Measurements from ENCODE around the gene NFE2L1.
A peak's percentile ranks its signal among the peaks of the same experiment; 100 is the strongest.
"Not testable (repeated sequence)": the region's sequence is repeated elsewhere in the genome, so short reads cannot be mapped to it uniquely, and the experiment has no call there.

The NFE2L1 gene

DNA sequence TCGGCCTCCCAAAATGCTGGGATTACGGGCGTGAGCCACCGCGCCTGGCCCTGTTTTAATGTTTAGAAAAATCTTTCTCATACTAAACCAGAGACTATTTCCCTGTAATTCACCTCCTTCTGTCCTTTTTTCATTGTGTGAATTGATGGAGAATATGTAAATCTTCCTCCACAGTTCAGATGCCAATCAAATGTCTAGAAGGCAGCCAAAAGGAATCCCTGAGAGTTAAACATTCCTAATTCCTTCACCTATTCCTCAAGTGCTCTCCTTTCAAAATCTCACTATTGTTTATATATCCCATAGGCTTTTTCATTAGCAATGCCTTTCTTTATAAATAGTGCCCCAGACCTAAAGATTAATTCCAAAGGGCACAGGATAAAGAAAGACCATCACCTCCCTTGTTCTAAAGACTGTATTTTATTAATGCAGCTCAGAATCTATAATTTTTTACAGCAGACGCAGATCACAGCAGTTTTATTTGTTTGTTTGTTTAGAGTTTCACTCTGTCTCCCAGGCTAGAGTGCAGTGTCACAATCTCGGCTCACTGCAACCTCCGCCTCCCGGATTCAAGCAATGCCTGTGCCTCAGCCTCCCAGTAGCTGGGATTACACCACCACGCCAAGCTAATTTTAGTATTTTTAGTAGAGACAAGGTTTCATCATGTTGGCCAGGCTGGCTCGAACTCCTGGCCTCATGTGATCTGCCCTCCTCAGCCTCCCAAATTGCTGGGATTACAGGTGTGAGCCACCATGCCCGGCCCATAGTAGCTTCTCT is 41.0 kb upstream of the NFE2L1 start:
- FAIRE-seq: no peak
- DNase-seq (ENCODE audit: insufficient read length, low spot score): no peak
- TF ChIP-seq TAF1 (IDR thresholded peaks at IDR 0.05; ENCODE audit: low read depth, low read length) (no peak), POLR2AphosphoS5 (IDR thresholded peaks at IDR 0.05; ENCODE audit: low read depth, low read length) (no peak), PAX5 (IDR thresholded peaks at IDR 0.05; ENCODE audit: insufficient read depth, low read length, severe bottlenecking) (no peak), POLR2A (IDR thresholded peaks at IDR 0.05; ENCODE audit: low read depth, low read length) (no peak), POU2F2 (IDR thresholded peaks at IDR 0.05; ENCODE audit: low read depth, low read length) (no peak), SPI1 (IDR thresholded peaks at IDR 0.05; ENCODE audit: low read depth, low read length) (no peak)

DNA sequence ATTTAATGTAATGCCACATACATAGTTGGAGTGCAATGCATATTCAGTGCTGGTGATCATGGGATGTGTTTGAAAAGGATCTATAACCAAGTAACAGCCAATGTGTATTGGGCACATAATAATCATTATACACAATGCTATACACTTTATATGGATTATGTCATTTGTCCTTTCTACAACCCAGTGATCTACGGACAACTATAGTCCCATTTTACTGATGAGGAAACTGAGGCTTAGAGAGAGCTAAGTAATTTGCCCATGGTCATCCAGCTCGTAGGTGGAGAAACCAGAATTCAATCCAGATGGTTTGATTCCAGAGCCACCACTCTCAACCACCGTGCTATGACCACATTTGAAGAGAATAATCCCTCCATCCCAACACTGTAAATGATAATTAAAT is 38.0 kb upstream of the NFE2L1 start:
- FAIRE-seq: no peak
- no peak for DNase-seq (ENCODE audit: insufficient read length, low spot score)
- TF ChIP-seq POLR2AphosphoS5 (IDR thresholded peaks at IDR 0.05; ENCODE audit: low read depth, low read length): no peak
- no peak for TF ChIP-seq POLR2A (IDR thresholded peaks at IDR 0.05; ENCODE audit: low read depth, low read length)
- TF ChIP-seq POU2F2 (IDR thresholded peaks at IDR 0.05; ENCODE audit: low read depth, low read length): no peak
- TF ChIP-seq PAX5 (IDR thresholded peaks at IDR 0.05; ENCODE audit: insufficient read depth, low read length, severe bottlenecking): no peak
- TF ChIP-seq SPI1 (IDR thresholded peaks at IDR 0.05; ENCODE audit: low read depth, low read length): no peak
- no peak for TF ChIP-seq TAF1 (IDR thresholded peaks at IDR 0.05; ENCODE audit: low read depth, low read length)

DNA sequence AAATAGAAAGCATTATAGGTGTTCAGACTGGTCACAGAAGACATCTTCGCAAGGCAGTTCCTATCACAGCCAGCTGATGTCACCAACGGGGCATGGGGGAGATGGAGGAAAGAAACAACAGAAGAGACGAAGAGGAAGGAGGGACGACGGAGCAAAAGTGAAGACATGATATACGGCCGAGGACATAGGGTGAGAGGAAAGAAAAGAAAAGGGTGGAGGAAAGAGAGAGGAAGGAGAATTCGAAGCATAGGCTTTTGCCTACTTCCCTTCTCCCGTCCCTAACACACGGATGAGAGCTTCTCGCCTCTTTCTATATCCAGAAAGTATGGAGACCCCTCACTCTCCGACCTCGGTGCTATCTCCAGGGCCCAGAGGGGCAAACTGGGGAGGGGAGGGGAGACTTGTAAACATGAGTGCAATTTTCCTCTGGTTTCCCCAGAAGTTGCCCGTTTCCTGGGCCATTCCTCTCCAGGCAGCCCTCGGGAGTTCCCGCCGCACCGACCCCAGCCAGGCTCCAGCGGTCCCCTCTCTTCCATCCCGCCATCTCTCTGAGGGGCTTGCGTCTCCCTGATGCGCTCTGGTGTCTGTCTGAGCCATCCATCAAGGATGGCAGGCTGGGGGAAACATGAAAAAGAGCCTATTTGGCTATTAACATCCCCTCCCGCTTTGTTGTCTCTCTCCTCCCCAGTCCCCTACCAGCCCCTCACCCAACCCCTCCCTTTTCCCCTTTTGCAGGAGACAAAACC is 36.6 kb upstream of the NFE2L1 start:
- TF ChIP-seq SPI1 (IDR thresholded peaks at IDR 0.05; ENCODE audit: low read depth, low read length) (no peak), POLR2AphosphoS5 (IDR thresholded peaks at IDR 0.05; ENCODE audit: low read depth, low read length) (no peak), TAF1 (IDR thresholded peaks at IDR 0.05; ENCODE audit: low read depth, low read length) (no peak), POLR2A (IDR thresholded peaks at IDR 0.05; ENCODE audit: low read depth, low read length) (no peak), POU2F2 (IDR thresholded peaks at IDR 0.05; ENCODE audit: low read depth, low read length) (no peak)
- DNase-seq (ENCODE audit: insufficient read length, low spot score) (no peak), FAIRE-seq (peak; percentile 72)

DNA sequence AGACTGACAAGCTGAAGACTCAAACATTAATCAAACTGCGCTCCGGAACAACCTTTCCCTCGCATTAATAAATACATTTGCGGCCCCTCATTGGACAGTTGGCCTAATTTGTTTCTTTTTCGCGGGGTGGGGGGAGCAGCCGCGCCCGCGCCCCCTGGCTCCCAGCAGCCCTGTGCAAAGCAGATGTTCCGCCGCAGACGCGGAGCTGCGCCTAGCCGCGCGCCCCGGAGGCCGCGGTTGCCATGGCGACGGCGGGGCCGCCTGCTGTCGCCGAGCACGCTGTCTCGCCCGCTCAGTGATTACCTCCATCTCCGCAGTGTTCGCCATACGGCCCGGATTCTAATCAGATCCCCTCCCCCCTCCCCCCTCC is 36.0 kb upstream of the NFE2L1 start:
- FAIRE-seq (peak; percentile 87), DNase-seq (ENCODE audit: insufficient read length, low spot score) (peak; percentile 80)
- TF ChIP-seq TAF1 (IDR thresholded peaks at IDR 0.05; ENCODE audit: low read depth, low read length): no peak
- TF ChIP-seq POLR2AphosphoS5 (IDR thresholded peaks at IDR 0.05; ENCODE audit: low read depth, low read length): no peak
- TF ChIP-seq POU2F2 (IDR thresholded peaks at IDR 0.05; ENCODE audit: low read depth, low read length): no peak
- no peak for TF ChIP-seq POLR2A (IDR thresholded peaks at IDR 0.05; ENCODE audit: low read depth, low read length)
- no peak for TF ChIP-seq SPI1 (IDR thresholded peaks at IDR 0.05; ENCODE audit: low read depth, low read length)

DNA sequence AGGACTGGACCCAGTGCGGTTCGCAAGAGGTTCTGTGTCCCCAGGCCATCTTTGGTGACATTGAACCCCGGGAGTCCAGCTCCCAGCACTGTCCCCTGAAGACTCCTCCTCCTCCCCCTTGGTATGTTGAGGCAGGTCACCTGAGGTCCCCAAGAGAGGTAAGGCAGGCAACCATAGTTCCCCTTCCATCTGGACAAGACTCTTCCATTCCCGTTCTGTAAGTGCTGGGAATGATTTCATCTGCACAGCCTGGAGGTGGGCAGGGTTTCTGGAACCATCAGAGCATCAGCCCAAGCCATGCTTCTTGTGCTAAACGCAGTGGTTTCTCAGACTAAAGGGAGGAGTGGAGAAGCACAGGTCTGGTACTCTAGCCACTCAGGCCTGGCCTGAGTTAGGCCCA is 35.5 kb upstream of the NFE2L1 start:
- no peak for FAIRE-seq
- TF ChIP-seq POLR2AphosphoS5 (IDR thresholded peaks at IDR 0.05; ENCODE audit: low read depth, low read length): no peak
- no peak for DNase-seq (ENCODE audit: insufficient read length, low spot score)

DNA sequence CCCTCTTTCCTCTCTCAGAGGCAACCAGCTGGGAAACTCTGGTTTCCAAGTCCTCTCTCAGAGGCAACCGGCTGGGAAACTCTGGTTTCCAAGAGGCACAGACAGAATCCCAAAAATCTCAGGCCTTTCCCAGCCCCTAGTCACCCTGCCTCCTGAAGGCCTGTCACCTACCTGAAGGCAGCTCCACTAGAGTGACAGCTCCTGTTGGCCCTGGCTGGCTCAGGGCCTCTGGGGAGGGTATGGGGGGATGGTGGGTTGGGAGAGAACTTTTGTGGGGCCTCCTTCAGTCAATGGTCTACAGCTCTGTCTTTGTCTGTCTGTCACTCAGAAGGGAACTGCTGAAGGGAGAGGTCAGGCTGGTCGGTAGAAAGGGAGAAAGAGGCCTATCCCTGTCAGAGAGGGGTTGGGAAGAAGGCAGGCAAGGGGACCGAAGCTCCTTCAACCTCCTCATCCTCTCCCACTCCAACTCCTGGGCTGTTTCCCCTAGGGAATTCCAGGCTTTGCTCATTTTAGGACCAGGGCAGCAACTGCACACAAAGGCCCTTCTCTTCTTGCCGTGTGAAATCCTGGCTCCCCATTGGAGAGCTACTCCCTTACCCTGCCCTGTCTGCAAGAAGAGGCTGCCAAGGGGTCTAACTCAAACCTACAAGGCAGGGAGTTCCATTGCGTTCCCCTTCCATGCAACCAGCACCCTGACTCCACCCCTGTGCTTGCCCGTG is 34.1 kb upstream of the NFE2L1 start:
- no peak for DNase-seq (ENCODE audit: insufficient read length, low spot score)
- TF ChIP-seq POLR2AphosphoS5 (IDR thresholded peaks at IDR 0.05; ENCODE audit: low read depth, low read length) (no peak), TAF1 (IDR thresholded peaks at IDR 0.05; ENCODE audit: low read depth, low read length) (no peak), PAX5 (IDR thresholded peaks at IDR 0.05; ENCODE audit: insufficient read depth, low read length, severe bottlenecking) (no peak), SPI1 (IDR thresholded peaks at IDR 0.05; ENCODE audit: low read depth, low read length) (no peak), POU2F2 (IDR thresholded peaks at IDR 0.05; ENCODE audit: low read depth, low read length) (no peak), POLR2A (IDR thresholded peaks at IDR 0.05; ENCODE audit: low read depth, low read length) (no peak)
- FAIRE-seq: no peak

DNA sequence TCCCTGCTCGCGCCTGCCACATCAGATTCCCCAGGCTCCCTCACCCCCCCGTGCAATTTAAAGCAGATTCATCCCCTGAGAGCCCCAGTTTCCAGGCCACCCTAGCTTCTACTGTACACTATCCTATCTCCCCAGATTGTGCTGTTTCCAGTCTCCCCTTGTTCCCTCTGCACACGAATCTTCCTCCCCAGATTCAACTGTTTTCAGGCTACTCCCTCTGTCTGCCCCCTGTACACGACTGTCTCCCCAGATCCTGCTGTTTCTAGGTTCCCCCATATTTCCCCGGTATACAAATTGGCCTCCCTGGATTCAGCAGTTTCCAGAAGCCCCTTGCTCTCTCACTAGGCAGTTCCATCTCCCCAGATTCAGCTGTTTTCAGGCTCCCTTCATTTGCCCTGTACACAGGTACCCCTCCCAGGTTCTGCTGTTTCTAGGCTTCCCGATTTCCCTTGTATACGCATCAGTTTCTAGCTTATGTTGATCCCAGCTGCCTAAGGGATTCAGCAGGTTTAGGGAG is 33.5 kb upstream of the NFE2L1 start:
- no peak for DNase-seq (ENCODE audit: insufficient read length, low spot score)
- no peak for TF ChIP-seq SPI1 (IDR thresholded peaks at IDR 0.05; ENCODE audit: low read depth, low read length)
- no peak for TF ChIP-seq POLR2AphosphoS5 (IDR thresholded peaks at IDR 0.05; ENCODE audit: low read depth, low read length)
- TF ChIP-seq POU2F2 (IDR thresholded peaks at IDR 0.05; ENCODE audit: low read depth, low read length): no peak
- no peak for TF ChIP-seq PAX5 (IDR thresholded peaks at IDR 0.05; ENCODE audit: insufficient read depth, low read length, severe bottlenecking)
- TF ChIP-seq TAF1 (IDR thresholded peaks at IDR 0.05; ENCODE audit: low read depth, low read length): no peak
- no peak for TF ChIP-seq POLR2A (IDR thresholded peaks at IDR 0.05; ENCODE audit: low read depth, low read length)
- FAIRE-seq: no peak

DNA sequence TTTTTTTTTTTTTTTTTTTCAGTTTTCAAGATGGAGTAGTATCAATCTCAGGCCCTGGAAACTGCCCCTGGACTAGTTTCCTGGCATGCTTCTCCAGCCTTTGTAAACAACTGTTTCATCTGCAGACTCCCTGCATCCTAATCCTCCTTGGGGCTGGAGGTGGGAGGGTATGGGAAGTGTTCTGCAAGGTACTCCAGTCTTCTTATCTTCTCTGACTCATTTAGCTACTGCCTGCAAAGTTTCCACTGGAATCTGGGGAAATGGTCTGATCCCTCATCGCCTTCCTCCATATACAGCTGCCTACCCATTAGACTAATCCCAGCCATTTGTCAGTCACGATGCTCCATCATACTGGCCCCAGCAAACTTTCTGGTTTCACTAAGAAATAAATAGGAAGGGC is 32.0 kb upstream of the NFE2L1 start:
- FAIRE-seq (no peak), DNase-seq (ENCODE audit: insufficient read length, low spot score) (no peak)
- TF ChIP-seq SPI1 (IDR thresholded peaks at IDR 0.05; ENCODE audit: low read depth, low read length) (no peak), POLR2AphosphoS5 (IDR thresholded peaks at IDR 0.05; ENCODE audit: low read depth, low read length) (no peak), PAX5 (IDR thresholded peaks at IDR 0.05; ENCODE audit: insufficient read depth, low read length, severe bottlenecking) (no peak), POLR2A (IDR thresholded peaks at IDR 0.05; ENCODE audit: low read depth, low read length) (no peak), TAF1 (IDR thresholded peaks at IDR 0.05; ENCODE audit: low read depth, low read length) (no peak), POU2F2 (IDR thresholded peaks at IDR 0.05; ENCODE audit: low read depth, low read length) (no peak)

DNA sequence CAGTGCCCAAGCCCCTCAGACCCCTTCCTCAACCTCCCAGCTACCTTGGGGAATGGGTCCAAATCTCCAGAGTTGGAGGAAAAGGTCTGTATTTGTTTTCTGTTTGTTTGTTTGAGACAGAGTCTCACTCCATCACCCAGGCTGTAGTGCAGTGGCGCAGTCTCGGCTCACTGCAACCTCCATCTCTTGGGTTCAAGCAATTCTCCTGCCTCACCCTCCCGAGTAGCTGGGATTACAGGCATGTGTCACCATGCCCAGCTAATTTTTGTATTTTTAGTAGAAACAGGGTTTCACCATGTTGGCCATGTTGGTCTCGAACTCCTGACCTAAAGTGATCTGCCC is 30.4 kb upstream of the NFE2L1 start:
- not testable (repeated sequence) for DNase-seq (ENCODE audit: insufficient read length, low spot score); FAIRE-seq
